HG02571 (cell line): Measurements from ENCODE around the gene ELMO1.

Experiments
- ATAC-seq: cut with Tn5 transposase; IDR thresholded peaks from one replicate; pipeline ENCODE4 v1.9.1; 2021; ENCODE audit warnings: mild to moderate bottlenecking, moderate library complexity; ENCODE audit not compliant: unreplicated experiment

Gene ELMO1

DNA sequence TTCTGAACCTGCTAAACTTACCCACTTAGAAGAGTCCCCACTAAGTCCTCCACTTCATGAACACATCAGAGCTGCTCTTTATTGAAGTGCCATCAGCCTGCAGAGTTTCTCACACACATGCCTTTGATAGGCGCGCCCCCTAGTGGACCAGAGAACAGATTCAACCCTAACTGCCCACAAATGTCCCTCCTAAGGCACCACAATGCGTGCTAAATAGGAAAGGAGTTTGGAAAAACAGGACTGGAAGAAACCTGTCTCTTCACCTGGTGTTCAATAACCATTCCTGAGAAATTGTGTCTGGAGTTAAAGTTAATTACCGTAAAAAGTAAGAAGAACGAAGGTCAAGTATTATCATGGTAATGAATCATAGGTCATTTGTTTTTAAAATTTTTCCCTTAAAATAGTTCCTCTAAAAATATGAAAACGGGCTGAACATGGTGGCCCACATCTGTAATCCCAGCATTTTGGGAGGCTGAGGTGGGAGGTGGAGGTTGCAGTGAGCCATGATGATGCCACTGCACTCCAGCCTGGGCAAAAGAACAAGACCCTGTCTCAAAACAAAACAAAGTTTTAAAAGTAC is 249.7 kb downstream of the ELMO1 start:
- ATAC-seq: peak; percentile 57

DNA sequence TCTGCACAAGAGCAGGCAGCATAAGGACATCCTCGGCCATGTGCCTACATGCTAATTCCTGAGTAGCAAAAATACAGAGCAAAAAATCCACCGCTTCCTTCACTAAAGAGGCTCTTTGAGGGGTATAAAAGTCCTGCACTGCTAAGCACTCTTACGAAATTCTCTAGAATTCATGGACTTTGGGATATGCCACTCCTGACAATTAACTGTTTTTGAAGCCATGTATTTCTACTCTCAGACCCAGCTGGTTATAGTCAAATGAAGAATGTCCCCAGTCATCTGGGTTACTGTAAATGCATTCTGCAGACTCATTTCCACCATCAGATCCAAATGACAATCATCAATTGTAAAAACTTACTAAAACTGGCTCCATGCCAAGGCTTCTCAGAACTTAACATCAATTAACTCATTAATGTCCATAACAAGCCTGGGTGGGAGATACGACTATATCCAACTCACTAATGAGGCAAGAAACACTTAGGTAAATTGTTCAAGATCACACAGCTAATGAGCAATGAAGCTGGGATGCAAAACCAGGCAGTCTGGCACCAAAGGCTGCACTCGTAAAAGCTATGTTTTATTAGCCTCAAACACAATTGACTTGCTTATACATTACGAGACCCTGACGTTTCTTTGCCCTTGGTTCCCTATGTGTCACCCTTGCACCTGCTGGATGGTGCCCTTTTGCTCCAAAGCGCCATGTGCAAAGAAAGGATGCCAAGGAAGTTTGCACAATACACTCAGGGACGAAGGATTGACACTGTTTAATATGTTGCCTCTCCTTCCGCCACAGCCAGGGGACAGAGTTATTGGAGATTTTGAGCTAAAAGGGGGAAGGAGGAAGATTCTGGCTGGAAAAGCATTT is 250.4 kb downstream of the ELMO1 start:
- ATAC-seq: no peak

DNA sequence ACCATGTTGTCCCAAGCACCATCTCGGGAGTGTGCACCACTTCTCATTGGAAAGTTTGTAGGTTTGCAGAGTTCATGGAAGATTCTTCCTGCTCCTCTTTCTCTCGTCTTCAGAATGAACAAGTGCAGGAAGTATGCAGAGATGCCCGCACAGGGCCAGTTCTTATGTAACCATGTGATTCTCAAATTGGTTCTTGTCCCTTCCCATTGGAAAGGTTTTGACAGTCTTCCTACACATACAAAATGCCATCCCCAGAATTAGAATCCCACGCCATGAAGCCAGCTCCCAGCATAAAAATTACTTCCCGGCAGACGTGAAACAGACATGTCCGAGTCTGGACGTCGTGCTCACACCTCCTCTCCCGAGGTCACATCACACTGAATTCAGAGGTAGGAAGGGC is 251.6 kb downstream of the ELMO1 start:
- no peak for ATAC-seq

DNA sequence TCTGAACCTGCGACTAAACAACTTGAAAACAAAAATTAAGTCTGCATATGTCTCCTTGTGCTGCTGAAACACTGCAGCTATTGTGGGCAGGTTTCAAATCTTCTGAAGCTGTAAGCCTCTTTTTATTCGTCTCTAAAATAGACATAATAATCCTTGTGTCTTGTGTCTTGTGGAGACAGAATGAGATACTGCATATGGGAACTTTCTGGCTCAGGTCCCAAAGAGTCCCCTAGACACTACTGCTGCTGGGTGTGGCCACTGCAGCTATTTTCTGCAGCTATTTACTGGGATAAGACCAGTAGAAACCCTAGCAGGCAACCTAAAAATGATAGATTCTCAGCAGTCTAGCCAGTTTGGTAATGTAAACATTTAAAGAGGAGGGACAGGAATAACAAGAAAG is 252.0 kb downstream of the ELMO1 start:
- ATAC-seq: no peak

DNA sequence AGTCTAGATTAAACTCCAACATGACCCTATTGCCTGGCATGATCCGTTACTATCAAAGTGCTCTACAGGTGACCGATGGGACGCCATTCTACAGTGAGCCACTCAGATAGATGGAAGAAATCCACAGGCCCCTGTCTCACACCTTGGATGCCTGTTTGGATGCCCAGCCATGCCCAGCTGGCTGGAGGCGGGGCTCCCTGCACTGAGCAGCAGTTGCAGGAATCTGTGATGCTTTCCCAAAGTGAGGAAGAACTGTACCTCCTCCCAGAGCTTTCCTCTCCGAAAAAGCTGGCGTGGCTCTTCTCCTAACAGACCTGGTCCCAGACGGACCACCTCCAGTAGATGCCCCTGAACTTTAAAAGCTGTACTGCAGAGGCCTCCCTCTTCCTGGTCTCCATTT is 253.3 kb downstream of the ELMO1 start:
- ATAC-seq: no peak

DNA sequence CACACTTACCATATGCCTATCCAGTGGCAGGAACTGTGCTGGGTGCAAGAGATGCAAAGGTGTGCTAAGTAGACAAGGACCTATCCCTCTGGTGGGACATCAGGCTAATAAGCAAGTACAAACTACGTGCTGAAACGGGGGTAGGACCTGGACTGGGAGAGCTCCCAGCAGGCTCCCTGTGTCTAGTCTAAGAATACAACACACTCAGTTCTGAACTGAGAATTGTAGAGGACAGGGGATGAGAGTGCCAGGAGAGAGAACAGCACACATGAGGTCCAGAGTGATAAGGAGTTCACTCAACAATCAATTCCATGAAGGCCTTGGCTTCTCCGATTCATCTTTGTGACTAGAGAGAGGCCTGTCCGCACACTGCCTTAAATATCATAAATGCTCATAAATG is 253.7 kb downstream of the ELMO1 start:
- no peak for ATAC-seq

DNA sequence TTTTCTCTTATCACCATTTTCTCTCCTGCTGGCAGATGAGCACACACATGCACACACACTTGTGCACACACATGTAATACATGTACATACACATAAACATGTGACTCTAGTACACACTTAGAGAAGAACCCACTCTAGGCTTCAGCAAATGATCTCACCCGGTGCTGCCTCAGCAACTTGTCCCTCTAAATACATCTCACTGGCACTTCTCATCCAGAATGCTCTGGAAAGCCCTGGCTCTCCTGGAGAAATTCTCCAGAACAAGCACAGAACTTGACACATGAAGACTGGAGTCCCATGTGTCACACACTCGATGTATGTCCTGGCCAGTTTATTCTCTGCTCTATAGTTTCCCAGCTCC is 254.9 kb downstream of the ELMO1 start:
- ATAC-seq: no peak

DNA sequence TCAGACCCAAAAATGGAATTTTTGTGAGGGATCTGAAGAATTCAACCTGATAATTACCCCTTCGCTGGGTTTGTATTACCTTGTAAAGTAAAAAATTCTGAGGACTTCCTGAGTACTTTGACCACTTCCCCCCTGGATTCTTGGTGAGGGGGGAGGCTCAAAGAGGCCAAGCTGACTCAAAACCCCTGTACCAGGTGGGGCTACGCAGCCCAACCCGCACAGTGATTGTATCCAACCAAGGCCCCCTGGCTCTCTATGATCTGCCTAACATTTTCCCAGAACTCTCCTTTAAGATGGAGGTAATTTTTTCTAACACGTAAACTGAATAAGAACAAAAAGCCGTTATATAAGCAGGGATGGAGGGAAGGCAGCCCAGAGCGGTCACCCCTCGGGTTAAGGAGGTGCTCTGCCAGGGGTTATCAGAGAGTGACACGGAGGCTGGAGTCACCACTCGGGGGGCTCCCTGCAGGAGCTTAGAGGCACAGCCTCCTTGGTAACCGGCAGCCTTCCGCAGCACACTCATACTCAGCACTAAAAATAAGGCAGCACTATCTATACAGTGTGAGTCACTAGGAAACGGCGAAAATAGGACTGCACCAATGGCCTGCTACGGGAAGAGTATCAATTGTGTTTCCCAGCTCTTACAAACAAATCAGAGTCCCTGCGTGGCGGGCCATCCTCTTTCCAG is 255.4 kb downstream of the ELMO1 start:
- no peak for ATAC-seq

DNA sequence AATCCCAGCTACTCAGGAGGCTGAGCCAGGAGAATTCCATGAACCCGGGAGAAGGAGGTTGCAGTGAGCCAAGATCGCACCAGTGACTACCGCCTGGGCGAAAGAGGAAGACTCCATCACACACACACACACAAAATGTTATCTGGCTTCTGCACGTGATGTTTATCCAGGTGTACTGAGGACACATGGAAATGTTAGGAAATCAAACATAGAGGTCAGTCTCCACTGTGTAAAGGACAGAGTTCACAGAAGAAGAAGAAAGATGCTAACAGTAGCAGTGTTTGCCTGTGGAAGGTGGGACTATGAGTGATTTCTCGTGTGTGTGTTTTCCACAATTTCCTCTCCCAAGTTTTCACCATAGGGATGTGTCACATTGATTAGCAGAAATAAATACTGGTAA is 256.9 kb downstream of the ELMO1 start:
- ATAC-seq: no peak

DNA sequence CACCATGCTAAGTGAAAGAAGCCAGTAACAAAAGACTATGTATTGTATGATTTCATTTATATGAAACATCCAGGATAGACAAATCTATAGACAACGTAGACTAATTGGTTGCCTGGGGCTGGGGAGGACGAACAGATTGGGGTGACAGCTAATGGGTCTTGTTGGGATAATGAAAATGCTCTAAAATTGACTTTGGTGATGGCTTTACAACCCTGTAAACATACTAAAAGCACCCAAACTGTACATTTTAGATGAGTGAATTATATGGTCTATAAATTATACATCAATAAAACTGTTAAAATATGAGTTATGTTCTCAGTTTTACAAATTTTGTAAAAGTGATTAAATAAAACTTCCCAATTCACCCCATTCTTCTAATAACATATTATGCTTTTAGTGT is 261.5 kb downstream of the ELMO1 start:
- no peak for ATAC-seq

DNA sequence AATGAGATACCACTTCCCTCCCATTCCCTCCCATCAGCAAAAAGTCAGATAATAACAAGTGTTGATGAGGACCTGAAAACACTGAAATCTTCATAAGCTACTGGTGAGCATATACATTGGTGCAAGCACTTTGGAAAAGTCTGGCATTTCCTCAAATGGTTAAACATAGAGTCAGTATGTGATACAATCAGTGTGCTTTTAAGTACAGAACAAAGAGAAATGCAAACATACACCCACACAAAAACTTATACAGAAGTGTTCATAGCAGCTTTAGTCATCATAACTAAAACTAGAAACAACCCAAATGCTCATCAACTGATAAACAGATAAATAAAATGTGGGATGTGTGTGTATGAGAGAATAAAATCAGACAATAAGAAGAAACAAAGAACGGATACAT is 261.9 kb downstream of the ELMO1 start:
- ATAC-seq: no peak

DNA sequence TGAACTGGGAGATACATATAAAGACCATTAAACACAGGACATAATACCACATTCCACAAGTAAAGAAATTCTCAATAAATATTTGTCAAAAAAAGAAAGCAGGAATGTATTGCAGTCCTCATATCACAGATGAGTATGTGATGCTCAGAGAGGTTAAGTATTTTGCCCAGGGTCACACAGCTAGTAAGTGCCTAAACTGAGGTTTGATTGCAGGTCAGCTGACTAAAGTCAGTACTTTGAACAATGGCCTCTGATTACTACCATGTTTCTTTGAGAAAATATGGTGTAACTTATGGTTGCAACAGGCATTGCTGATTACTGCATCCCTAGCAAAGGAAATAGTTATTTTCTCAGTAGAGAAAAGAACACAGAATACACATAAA is 267.1 kb downstream of the ELMO1 start:
- ATAC-seq: no peak

DNA sequence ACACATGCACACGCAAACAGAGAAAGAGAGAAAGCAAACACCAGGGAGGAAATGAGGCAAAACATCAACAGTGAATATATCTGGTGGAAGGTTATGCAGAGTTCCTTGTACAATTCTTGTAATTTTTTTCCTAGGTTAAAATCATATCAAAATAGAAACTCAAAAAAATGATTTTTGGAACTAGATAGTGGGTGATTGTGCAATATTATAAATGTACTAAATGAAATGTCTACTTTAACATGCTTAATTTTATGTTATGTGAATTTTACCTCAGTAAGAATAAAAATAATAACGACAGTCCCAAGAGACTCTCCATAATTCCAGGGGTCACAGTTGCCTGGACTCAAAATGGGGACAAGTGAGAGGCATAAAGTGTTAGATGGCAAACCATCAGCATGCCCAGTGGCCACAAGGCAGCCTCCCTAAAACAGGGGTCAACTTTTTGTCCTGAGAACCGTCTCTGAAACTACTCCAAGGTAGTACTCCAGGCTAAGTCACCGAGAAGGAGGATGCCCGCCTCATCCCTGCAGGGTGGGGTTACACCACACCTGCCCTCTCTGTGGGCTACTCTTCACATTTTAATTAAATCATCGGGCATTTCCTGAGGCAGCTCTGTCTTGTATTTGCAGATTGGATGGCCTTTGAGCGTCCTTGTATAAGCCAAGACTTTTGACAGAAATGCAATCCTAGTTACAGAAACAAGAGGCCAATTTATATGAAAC is 267.7 kb downstream of the ELMO1 start:
- ATAC-seq: no peak

DNA sequence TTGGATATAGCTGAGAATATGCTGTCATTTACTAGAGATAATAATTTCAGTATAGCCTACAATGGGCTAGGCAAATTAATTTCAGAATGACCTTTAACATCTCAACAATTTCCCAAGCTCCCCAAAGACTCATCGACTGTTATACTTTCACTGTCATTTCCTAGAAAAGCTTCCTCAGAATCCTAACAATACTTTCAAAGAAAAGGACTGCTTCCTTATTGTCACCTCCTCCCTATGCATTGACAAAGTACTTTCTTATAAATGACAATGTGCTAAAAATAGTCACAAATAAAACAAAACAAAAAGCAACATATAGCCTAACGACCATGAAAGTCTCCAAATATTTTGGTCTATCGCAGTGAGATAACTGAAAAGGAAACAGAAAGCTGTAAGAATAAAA is 272.6 kb downstream of the ELMO1 start:
- no peak for ATAC-seq

DNA sequence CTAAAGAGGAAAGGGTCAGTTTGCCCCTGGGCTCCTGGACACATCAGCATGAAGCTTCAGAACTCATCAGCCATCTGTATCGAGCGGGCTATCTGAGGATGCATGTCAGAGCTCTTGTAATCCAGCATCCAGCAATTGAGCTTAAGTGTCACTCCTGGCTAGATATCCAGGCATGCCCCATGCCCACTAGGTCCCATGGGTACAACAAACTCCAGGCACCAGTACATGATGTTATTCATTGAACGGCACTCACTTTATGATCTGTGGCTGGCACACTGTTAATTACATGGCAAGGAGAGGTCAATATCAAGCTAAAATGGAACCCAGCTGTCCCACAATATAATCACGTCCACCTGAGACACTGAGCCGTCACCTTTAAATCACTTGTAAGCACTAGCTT is 274.2 kb downstream of the ELMO1 start:
- ATAC-seq: no peak

DNA sequence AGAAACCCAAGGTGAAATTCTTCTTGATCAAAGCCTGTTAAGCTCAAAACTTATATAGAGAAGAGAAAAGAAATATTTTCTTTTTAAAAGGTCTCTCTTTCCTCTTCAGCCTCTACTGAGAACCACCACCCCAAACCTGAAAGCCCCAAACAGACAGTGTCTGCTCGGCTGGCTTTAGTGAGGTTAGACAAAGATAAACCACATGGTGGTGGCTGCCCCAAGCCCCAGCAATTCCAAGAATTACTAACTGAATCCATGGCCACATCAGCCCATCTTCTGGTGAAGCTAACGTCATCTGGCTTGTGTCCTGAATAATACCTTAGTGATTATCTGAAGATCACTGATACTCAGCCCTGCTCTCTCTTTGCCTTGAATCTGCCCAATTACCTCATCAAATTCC is 275.0 kb downstream of the ELMO1 start:
- no peak for ATAC-seq

DNA sequence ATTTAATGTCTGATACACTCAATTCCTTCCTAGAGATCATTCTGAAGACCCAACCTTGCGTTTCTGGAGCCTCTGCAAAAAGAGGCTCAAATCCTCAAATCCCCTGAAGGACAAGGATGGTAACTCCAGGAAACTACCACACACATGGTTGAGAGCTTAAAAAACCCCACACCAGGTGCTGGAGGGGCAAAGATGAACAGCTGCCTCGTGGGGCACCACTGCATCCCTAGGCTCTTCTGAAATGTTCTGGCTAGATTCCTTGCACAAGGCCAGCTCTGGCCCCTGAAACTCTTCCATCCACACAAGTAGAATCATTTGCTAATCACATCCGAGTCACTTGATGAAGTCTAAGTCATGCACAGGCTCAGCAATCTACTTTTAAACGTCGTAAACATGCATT is 286.6 kb downstream of the ELMO1 start:
- no peak for ATAC-seq

DNA sequence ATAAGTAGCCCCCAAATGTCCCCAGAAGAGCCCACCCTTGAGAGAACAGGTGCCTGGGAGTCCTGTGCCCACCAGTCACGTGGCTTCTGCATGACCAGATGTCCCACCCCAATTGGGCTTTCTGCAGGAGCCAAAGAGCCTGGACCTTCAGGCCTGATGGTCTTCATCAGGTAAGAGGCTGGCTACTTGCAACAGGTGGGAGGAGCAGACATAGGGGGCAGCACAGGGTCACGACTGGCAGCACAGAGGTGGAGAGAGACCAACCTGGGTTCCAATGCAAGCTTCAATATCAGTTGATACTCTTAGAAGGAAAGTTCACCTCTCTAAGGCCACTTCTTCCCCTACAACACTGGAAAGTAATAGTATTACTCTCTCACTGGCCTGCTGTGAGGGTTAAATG is 288.0 kb downstream of the ELMO1 start:
- no peak for ATAC-seq

DNA sequence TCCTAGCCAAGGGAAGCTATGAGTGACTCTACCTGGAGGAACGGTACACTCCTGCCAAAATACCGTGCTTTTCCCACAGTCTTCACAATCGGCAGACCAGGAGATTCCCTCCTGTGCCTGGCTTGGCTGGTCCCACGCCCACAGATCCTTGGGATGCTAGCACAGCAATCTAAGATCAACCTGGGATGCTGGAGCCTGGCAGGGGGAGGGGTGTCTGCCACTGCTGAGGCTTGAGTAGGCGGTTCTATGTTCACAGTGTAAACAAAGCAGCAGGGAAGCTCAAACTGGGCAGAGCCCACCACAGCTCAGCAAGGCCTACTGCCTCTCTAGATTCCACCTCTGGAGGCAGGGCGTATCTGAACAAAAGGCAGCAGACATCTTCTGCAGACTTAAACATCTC is 295.3 kb downstream of the ELMO1 start:
- no peak for ATAC-seq

DNA sequence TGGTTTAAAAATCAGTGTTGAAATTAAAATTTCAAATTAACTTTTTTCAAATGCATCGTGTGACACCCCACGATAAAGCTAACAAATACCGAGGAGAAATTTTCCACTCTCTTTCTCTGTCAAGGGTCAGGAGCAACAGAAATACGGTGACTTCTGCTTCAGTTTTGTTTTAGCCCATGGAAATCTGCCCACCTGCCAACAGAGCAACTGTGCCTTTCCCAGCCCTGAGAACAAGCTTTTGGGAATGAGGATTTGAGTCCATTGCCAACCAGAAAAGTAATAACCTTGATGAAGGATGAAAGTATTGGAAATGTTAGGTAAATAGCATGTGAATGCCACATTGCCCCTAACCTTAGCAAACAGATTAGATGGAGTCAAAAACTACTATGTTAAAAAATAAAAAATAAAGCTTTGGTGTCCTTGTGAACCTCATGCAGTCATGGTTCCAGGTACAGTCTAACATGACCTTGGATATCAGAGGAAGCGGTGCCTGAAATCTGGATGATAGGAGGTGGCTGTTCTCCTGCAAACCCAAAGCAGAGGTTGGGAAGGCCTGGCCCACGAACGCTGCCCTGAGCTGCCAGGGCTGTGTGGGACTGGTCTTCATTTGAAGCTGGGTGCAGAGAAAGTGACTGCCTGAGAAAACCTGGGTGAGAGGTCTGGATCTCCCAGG is 296.8 kb downstream of the ELMO1 start:
- no peak for ATAC-seq

DNA sequence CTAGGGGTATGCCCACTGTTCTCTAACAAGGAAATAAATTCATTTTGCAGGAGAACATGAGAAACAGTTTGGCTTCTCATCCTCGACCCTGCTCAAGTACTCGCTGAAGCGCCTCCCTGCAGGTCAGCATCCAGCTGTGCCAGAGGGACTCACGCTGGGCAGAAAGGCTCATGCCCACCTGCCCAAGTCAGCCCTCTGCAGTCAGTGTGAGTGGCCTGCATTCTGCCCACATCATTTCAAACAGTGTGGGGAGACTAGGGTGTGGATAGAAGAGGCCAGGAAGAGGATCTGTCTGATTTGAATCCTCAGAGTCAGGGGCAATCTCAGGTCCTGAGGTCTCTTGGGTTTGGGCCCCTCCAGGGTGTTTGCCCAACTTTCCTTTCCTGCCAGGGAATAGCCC is 297.8 kb downstream of the ELMO1 start:
- ATAC-seq: no peak
